CD4-positive, alpha-beta T cell treated with Interleukin-15 for 1 hour (primary cell): Measurements from ENCODE around the gene CCL27.

Source experiments
- DNase-seq: peaks from one replicate; pipeline ENCODE4 v3.0.0-alpha.2; 2020

The CCL27 gene

GRCh38 chr9:34662526-34663302, at the start of gene CCL27:
Gene CCL27, minus strand, starts transcription at chr9:34662657. Its CDS starts 24 bp downstream, at chr9:34662633.
- DNase-seq = no peak

DNA sequence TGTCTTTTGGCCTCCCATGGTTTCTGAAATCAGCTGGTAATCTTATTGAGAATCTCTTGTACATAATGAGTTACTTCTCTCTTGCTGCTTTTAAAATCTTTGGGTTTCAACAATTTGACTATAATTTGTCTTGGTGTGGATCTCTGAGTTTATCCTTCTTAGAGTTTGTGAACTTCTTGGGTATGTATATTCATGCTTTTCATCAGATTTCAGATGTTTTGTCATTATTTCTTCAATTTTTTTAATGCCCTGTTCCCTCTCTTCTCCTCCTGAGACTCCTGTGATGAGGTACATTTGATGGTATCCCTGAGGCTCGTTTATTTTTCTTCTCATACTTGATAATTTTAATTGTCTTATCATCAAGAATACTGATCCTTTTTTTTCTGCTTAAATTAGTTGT, 49.7 kb upstream of the CCL27 start:
- DNase-seq = no peak

- DNase-seq = no peak
These were observed 47.6 kb upstream of the CCL27 start, which contains the start of gene CCL21 for GRCh38 chr9:34710023-34710422. Gene CCL21, minus strand, starts transcription at chr9:34710136. Its CDS starts 70 bp downstream, at chr9:34710066.

DNA sequence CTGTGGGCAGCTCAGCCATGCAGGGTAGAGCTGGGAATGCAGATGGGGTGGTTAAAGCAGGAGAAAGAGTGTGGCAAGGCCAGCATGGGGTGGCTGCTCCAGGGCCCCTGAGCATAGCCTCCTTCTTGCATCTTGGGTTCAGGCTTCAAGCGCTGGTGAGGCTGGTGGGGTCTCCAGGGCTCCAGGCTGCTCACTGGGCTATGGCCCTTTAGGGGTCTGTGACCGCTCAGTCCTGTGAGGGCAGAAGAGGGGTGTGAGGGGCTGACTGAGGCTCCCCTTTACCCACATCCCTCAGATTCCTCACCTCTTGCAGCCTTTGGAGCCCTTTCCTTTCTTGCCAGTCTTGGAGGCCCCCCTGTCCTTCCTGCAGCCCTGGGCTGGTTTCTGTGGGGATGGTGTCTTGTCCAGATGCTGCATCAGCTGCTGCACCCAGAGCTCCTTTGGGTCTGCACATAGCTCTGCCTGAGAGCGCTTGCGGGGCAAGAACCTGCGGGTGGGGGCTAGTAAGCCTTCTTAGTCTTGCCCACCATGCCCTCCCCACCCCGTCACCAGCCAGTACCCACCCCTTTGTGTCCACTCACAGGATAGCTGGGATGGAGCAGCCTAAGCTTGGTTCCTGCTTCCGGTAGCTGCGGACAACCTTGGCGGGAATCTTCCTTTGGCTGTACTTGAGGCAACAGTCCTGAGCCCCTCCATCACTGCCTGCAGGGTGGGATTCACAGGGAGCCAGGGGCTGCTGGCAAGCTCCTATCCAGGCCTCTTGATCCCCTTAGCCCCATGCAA, 46.9 kb upstream of the CCL27 start:
- DNase-seq = no peak

GRCh38 chr9:34707130-34707529, 44.7 kb upstream of the CCL27 start:
- DNase-seq = no peak

DNA sequence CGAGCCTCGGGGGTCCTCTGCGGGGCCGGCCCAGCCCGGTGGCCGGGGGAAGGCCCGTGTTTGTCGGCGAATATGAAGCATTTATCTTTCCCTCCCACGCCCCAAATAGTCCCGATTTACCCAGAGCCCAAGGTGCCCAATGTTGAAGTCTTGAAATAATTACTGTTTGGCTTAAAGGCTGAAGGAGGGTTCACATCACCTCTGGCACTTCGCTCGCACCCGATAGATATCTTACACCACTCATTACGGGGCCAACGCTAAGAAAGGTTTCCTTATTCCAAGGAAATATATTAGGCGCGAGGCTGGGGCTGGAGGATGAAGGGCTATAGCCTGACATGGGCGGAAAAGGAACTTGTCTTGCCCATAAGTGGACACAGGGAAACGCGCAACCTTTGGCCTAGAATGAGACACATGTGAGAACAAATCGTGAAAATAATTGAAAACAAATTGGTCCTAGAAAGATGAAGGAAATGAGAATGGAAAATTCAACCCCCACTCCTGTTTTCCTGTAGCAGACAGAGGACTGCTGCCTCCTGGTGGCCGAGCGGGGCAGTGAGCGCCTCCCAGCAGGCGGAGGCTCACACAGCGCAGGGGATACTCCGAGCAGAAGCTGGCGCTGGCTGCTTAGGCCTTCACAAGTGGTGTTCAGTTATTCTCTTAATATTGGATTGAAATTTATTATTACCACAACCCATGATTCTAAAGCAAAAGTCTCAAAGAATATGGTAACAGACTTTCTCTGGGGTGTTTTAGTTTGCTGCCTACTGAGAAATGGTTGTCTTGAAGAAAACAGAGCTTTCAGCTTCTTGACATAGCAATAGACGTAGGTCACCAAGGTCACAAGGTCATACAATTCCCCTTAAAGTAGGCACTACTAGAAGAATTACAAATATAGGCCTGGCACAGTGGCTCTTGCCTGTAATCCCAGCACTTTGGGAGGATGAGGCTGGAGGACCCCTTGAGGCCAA, 39.6 kb upstream of the CCL27 start:
- peak; percentile 74 for DNase-seq

DNA sequence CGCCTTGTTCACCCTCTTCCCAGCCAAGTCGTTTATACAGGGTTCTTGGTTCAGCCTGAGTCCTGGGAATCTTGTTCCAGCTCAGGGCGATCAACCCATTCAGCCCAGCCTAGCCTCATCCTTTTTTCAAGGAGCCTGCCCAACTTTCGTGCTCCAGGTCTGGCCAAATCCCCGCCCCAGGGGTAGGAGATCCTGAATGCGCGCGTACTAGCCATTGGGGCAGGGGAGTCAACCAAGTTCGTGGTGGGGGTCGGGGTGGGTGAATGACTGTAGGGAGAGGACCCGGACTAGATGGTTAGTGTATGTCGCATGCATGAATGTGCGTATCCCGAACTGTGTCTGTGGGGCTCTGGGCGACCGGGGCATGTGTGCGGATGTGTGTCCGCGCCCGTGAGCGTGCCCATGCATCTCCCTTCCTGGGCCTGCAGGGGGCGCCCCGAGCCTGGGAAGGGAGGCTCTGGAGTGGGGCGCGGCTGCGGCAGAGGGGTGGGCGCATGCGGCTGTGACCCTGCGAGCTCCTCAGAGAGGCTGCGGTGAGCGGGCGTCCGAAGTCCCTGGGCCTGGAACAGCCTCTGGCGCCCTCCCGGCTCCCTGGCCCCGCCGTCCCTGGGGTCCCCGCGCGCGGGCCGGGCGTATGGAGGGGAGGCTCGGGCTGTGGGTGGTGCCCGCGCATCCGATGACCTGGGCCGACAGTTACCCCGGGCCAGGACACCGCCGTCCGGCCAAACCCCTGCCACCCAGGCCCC, 38.7 kb upstream of the CCL27 start:
- peak; percentile 70 for DNase-seq

DNA sequence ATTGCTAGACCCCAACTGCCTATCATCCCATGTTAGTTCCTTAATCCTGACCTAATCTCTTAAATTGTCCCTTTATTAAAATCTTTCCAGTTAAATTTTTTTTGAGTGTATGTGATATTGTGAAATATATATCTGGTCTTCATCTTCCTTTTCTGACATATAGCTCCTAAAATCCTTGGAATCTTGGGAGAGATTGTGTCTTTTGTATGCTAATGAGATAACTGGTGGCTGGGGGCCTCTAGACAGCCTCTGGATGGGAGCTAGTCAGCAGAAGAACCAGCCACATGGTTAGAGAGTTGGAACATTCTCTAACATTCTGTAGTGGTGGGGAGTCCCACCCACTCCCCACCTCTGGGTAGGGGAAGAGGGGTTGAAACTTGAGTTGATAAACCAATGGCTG, 32.4 kb upstream of the CCL27 start:
- DNase-seq = no peak

- no peak for DNase-seq
These were observed 31.1 kb upstream of the CCL27 start for GRCh38 chr9:34693560-34693959.

DNA sequence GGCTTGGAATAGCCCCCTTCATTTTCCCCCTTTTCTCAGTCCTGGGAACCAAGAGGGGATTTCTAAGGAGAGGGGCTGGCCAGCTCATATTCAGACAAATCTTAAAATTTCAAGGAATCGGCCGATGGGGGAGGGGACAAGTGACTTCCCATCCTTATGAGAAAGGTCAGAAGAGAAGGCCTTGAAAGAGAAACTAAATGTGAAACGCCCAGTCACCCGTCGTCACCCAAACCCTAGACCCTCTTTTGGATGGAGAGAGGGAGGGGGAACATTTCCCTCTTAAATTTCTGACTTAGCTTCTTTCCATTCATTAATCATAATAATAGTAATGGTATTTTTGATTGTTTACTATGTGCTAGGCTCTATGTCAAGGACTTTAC, 29.5 kb upstream of the CCL27 start:
- DNase-seq = no peak

GRCh38 chr9:34690983-34691935, 28.8 kb upstream of the CCL27 start, which contains the start of gene CCL19:
Gene CCL19, minus strand, starts transcription at chr9:34691276. Its CDS starts 137 bp downstream, at chr9:34691139.
- DNase-seq = no peak

DNA sequence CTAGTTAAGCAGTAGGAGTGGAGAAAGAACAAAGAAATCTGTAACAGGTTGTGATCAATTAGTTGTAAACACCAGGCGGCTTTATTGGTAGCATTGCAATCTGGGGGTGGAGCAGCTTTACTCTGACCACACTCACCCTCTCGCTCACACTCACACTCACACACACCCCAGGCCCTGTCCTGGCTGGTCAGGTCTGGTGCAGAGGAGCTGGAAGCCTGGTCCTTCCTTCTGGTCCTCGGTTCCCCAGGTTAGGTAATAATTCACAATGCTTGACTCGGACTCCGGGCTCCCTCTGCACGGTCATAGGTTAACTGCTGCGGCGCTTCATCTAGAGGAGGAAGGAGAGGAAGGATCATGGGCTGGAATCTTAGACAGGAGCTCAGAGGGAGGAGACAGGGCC, 27.1 kb upstream of the CCL27 start:
- DNase-seq = no peak

DNA sequence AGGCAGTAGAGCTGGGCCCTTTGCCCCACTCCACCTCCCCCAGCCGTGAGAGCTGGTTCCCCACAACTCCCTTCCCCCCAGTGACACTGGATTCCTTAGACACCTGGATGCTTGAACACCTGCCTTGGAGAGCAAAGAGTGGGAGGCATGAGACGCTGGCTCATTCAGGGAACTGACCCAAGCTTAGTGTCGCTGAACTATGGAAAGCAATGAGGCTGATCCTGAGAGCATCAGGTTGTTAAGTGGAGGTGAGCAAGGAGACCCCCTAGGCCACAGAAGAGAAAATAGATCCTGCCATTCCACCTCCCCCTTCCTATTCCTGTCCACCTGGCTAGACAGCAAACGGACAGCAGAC, 26.6 kb upstream of the CCL27 start:
- no peak for DNase-seq

GRCh38 chr9:34688329-34689115, 26.1 kb upstream of the CCL27 start:
- DNase-seq = no peak

DNA sequence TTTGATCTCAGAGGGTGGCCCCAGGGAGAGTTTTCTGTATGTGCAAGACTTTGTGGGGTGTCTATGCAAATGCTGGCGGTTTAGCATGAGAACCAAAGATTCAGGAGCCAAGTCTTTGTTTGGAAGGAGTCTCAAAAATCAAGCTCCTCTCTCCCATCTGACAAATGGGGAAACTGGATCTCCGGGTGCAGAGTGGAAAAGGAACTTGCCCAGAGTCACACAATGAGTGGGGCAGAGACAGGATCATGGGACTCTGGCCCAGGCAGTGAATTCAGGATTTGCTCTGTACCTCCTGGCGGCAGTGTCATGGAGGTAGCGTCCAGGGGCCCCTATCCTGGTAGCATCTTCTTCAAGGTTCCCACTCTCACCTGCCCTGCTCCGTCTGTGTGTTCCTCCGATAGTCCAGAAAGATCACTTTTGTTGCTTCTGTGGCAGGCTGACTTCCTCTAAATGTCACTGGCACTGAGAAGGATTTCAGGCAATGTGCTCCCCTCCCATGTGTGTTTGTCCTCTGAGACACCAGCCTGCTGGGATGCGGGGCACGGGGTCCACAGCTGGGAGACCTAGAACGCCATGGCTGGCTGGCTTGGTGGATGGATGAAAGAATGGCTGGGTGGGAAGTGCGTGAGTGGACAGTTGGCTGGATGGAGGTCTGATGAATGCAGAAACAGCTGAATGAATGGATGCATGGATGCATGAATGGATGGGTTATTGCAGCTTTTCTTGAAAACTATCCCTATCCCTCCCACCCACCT, 25.0 kb upstream of the CCL27 start:
- DNase-seq = no peak

DNA sequence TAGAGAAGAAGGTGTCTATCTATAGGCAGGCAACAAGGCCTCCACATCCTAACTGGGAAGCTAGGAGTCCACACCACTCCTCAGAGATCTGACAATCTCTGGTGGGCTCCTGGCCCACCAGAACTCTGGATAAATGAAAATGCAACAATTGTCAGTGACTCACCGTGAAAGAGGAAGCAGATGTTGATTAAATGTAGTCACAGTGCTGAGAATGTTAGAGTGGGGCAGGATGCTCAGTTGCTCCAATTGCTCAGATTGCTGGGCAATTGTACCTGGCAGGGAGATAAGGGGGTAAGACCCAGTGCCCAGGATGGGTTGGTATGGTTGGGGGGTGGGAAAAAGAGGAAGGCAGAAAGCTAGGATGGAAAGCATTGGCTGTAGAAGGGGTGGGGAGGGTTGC, 24.3 kb upstream of the CCL27 start:
- no peak for DNase-seq

DNA sequence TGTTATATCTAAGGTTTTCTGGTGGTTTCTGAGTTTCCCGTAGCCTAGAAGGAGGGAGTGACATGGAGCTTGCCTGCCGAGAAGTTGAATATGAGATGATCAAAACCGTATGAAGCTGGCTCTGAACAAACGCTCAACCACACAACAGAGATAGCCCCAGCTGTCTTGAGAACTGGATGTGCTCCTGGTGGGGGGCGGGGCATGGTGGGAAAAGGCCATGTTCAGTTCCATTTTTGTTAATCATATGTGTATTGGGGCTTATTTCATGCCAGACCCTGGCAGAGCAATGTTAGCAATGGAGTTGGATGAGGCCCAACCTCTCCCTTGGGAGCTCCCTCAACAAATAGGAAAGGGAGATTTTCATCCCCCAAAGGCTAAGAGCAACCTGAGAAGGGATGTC, 23.8 kb upstream of the CCL27 start:
- DNase-seq = no peak

DNA sequence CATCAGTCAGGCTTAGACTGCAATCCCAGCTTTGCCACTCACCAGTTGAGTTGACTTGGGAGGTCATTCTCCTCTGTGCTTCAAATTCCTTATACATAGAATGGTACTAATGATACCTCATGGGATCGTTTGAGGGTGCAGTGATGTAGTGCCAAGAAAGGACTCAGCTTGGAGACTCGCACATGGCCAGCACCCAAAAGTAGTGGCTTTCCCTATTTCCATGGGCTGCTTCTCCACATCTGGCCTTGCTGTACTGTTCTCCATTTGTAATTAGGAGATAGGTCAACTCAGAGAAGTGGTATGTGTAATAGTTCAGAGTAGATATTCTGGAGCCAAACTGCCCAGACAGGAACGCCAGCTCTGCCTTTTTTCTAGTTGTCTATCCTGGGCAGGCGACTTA, 23.1 kb upstream of the CCL27 start:
- no peak for DNase-seq

DNA sequence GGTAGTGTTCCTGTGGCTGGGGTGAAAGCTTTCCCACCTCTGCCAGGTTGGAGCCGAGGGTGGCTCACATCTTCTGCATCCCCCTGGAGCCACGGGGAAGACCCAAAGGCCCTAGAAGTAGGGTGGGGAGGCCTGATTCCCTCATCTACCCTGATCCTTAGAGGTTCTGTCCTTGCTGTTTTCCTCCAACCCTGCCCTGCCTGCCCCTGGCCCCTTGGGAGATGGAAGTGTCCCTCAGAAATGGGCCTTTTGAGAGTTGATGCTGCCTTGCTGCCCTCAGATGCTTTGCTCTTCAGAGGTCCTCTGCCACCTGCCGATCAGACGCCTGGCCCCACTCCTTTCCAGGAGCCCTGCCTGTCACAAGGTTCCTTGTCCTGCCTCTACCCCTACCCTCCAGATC, 22.4 kb upstream of the CCL27 start:
- no peak for DNase-seq

GRCh38 chr9:34684145-34684544, 21.7 kb upstream of the CCL27 start:
- DNase-seq = no peak
